ENCODE measurements around the gene HBM.

GRCh38 chr16:154217-155030 lies 11.4 kb upstream of the HBM start:
- TF ChIP-seq EGR1 (IDR thresholded peaks at IDR 0.05; ENCODE audit: low read depth in 2 of 2) (no peak), CTCF (IDR thresholded peaks at IDR 0.05; ENCODE audit: low read depth, low read length, missing input control) (no peak), MAX (IDR thresholded peaks at IDR 0.05) (no peak), ATF3 (IDR thresholded peaks at IDR 0.05) (no peak), HNF4A (conservative IDR thresholded peaks at IDR 0.05) (no peak), REST (IDR thresholded peaks at IDR 0.05) (no peak), YY1 (IDR thresholded peaks at IDR 0.05) (no peak)

Data from liver (tissue), 3 donors.